OCI-LY7 (cell line): ENCODE results near the gene BMERB1. TPM values are rescaled to one million over a fixed set of nuclear protein-coding genes. Genes with fewer than 3 reads are reported as not detected.
"Not testable (repeated sequence)": the region's sequence is repeated elsewhere in the genome, so short reads cannot be mapped to it uniquely, and the experiment has no call there.

ENCODE experiments used
- BruUV-seq: library from RNA; stranded (reverse); fragments of 400-500 nt; replicated peaks from 2 replicates; lab custom pipeline; 2021; lab: Mats Ljungman, UMichigan
- CTCF ChIA-PET: fragments of 300-600 bp; sonication (Branson Sonifier 250); formaldehyde crosslinking; loops from one replicate; lab custom pipeline; 2022; ENCODE audit warnings: antibody characterized with exemption; ENCODE audit not compliant: unreplicated experiment; lab: Charles Lee
- POLR2A ChIA-PET: fragments of 300-600 bp; sonication (Branson Sonifier 250); formaldehyde crosslinking; loops from one replicate; lab custom pipeline; 2022; ENCODE audit warnings: antibody characterized with exemption; lab: Charles Lee
- DNase-seq: peaks from one replicate; pipeline ENCODE4 v3.0.0-alpha.2; 2015; ENCODE audit warnings: low spot score
- H2AFZ ChIP-seq: fragments of 200-600 bp; sonication (generic), shearing (Covaris generic); 2 replicates; pipeline ENCODE4 v1.6.1; 2014; ENCODE audit warnings: mild to moderate bottlenecking, antibody characterized with exemption, low read length, moderate library complexity
- H3K27ac ChIP-seq: fragments of 200-600 bp; sonication (generic); 2 replicates; pipeline ENCODE4 v1.5.1; 2014; ENCODE audit warnings: mixed run types, low read depth, mild to moderate bottlenecking, moderate library complexity, low read length, inconsistent platforms; ENCODE audit not compliant: poor library complexity, severe bottlenecking
- H3K36me3 ChIP-seq: fragments of 200-600 bp; sonication (generic); 2 replicates; pipeline ENCODE4 v1.6.1; 2014; ENCODE audit warnings: mild to moderate bottlenecking, antibody characterized with exemption, low read length, moderate library complexity, mixed read lengths; ENCODE audit not compliant: insufficient read depth
- H3K4me1 ChIP-seq: fragments of 200-600 bp; sonication (generic); 2 replicates; pipeline ENCODE4 v1.5.1; 2014; ENCODE audit warnings: mild to moderate bottlenecking, low read length; ENCODE audit not compliant: insufficient read depth, poor library complexity, severe bottlenecking
- H3K4me2 ChIP-seq: fragments of 200-600 bp; sonication (generic); 2 replicates; pipeline ENCODE4 v1.6.1; 2014; ENCODE audit warnings: mild to moderate bottlenecking, low read length
- H3K4me3 ChIP-seq: fragments of 200-600 bp; sonication (generic); 2 replicates; pipeline ENCODE4 v1.5.1; 2014; ENCODE audit warnings: mild to moderate bottlenecking, low read depth, low read length; ENCODE audit not compliant: poor library complexity, severe bottlenecking
- H3K79me2 ChIP-seq: fragments of 200-600 bp; sonication (generic); 2 replicates; pipeline ENCODE4 v1.6.1; 2016; ENCODE audit warnings: low read depth, mild to moderate bottlenecking, low read length, moderate library complexity, mixed read lengths; ENCODE audit not compliant: insufficient read depth
- H3K9me2 ChIP-seq: fragments of 200-600 bp; sonication (generic); 2 replicates; pipeline ENCODE4 v1.6.1; 2016; ENCODE audit warnings: mild to moderate bottlenecking, low read length, mixed read lengths; ENCODE audit not compliant: insufficient read depth
- H3K9me3 ChIP-seq: fragments of 200-600 bp; sonication (generic); 2 replicates; pipeline ENCODE4 v1.6.1; 2014; ENCODE audit warnings: mild to moderate bottlenecking, mixed run types, low read length, mixed read lengths
- H4K20me1 ChIP-seq: fragments of 200-600 bp; sonication (generic); 2 replicates; pipeline ENCODE4 v1.6.1; 2014; ENCODE audit warnings: mild to moderate bottlenecking, antibody characterized with exemption, low read length, moderate library complexity, mixed read lengths; ENCODE audit not compliant: insufficient read depth
- EZH2phosphoT487 ChIP-seq: fragments of 200-600 bp; sonication (generic); IDR thresholded peaks from 2 replicates; pipeline ENCODE4 v1.6.1; 2018; ENCODE audit warnings: low read depth, borderline replicate concordance, mild to moderate bottlenecking, mixed run types, antibody characterized with exemption, low read length, moderate library complexity, mixed read lengths
- intact Hi-C: fragments of 100-400 bp; cut with micrococcal nuclease; formaldehyde crosslinking; loops from one replicate; pipeline ENCODE4 v1.10.0; 2022; ENCODE audit not compliant: unreplicated experiment
- total RNA-seq, 2 experiments: library from RNA; depleted of rRNA in 1 of 2; stranded (reverse); fragments of >200 nt in 1 of 2; shearing (Covaris generic) in 1 of 2; gene quantifications; 2 replicates each; pipeline ENCODE4 v1.2.3, GENCODE V29; 2014 to 2022
- TF ChIP-seq, protein P1 (sequence below): fragments of 200-600 bp; sonication (generic); conservative IDR thresholded peaks from 2 replicates; pipeline ENCODE4 v1.5.1; 2014; ENCODE audit warnings: mild to moderate bottlenecking, antibody characterized with exemption, low read length, moderate library complexity, mixed read lengths

Gene BMERB1
- total RNA-seq, 2 experiments from 2014 or later, result not detected

DNA sequence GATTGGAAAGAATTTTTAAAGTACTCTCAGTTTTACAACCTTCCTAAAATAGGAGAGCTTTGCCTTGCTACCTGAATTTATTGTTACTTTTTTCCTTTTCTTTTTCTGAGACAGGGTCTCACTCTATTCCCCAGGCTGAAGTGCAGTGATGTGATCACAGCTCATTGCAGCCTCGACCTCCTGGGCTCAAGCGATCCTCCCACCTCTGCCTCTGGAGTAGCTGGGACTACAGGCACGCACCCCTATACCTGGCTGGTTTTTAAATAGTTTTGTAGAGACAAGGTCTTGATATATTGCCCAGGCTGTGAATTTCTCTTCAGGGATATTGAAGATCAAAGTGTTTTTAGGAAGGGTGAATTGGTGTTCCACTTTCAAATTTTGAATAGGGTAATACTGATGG, 35.1 kb upstream of the BMERB1 start:
- CTCF ChIA-PET, result no interaction called here

DNA sequence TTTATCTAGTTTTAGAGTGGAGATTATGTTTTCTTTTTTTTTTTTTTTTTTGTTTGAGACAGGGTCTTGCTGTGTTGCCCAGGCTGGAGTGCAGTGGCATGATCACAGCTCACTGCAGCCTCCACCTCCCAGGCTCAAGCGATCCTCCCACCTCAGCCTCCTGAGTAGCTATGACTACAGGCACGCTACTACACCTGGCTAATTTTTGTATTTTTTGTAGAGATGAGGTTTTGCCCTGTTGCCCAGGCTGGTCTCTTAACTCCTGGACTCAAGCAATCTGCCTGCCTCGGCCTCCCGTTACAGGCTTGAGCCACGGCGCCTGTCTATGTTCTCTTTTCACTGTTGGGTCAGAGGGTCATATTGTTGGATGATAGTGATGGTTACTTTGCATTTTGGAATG, 34.1 kb upstream of the BMERB1 start:
- H2AFZ ChIP-seq, H3K4me3 ChIP-seq, DNase-seq, H3K79me2 ChIP-seq, H3K9me2 ChIP-seq, H4K20me1 ChIP-seq, H3K27ac ChIP-seq, BruUV-seq, H3K4me2 ChIP-seq, POLR2A ChIA-PET, H3K36me3 ChIP-seq, CTCF ChIA-PET, intact Hi-C loops, H3K9me3 ChIP-seq: not testable (repeated sequence)
- H3K4me1 ChIP-seq, result peaks cover 10% of the 10 kb centered on the region

More for the DNA sequence above, 35.1 kb upstream of the BMERB1 start:
- H4K20me1 ChIP-seq, result no peaks in the 10 kb centered on the region
- H3K9me2 ChIP-seq, result no peaks in the 10 kb centered on the region
- BruUV-seq, result no TSS peak
- POLR2A ChIA-PET, result no interaction called here
- no peak overlapping the region for H3K27ac ChIP-seq
- H2AFZ ChIP-seq, result no peak overlapping the region
- H3K79me2 ChIP-seq, result no peaks in the 10 kb centered on the region
- H3K36me3 ChIP-seq, result no peaks in the 10 kb centered on the region
- H3K9me3 ChIP-seq, result no peaks in the 10 kb centered on the region
- H3K4me1 ChIP-seq, result peaks cover 10% of the 10 kb centered on the region
- intact Hi-C loops, result no loop called here
- no peak overlapping the region for H3K4me3 ChIP-seq
- TF ChIP-seq EZH2phosphoT487, result no peak
- TF ChIP-seq, protein P1, sequence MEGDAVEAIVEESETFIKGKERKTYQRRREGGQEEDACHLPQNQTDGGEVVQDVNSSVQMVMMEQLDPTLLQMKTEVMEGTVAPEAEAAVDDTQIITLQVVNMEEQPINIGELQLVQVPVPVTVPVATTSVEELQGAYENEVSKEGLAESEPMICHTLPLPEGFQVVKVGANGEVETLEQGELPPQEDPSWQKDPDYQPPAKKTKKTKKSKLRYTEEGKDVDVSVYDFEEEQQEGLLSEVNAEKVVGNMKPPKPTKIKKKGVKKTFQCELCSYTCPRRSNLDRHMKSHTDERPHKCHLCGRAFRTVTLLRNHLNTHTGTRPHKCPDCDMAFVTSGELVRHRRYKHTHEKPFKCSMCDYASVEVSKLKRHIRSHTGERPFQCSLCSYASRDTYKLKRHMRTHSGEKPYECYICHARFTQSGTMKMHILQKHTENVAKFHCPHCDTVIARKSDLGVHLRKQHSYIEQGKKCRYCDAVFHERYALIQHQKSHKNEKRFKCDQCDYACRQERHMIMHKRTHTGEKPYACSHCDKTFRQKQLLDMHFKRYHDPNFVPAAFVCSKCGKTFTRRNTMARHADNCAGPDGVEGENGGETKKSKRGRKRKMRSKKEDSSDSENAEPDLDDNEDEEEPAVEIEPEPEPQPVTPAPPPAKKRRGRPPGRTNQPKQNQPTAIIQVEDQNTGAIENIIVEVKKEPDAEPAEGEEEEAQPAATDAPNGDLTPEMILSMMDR, result no peak
- H3K4me2 ChIP-seq, result no peak overlapping the region
- no peak for DNase-seq

DNA sequence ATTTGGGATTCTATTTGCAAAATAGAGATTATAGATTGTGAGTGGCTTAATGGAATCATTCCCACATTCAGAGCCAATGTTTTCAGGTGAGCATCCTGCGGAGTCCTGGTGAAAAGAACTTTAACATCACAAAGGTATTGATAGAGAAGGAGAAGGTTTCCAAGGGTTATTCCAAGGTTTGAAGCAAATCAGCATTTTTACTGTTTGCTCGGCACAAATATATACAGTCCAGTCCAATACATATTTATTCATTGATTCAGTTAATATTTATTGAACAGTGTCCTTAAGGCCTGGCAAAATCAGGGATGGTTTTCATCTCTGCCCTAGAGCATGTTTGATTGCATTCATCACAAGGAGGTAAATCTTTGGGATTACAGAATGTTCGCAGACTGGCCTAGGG, 32.4 kb upstream of the BMERB1 start:
- Histone ChIP-seq H3K4me3 (no peak overlapping the region), H3K9me3 (no peaks in the 10 kb centered on the region), H3K36me3 (no peaks in the 10 kb centered on the region), H2AFZ (no peak overlapping the region), H3K4me1 (peaks cover 10% of the 10 kb centered on the region), H3K9me2 (no peaks in the 10 kb centered on the region), H3K79me2 (no peaks in the 10 kb centered on the region), H3K27ac (no peak overlapping the region), H3K4me2 (no peak overlapping the region), H4K20me1 (no peaks in the 10 kb centered on the region)
- DNase-seq, result no peak
- TF ChIP-seq EZH2phosphoT487, result no peak
- TF ChIP-seq, protein P1, result no peak
- CTCF ChIA-PET, result no interaction called here
- POLR2A ChIA-PET, result no interaction called here
- no TSS peak for BruUV-seq
- intact Hi-C loops, result no loop called here
